HepG2 (cell line): ENCODE results near the gene FAM222B. TPM values are rescaled to one million over a fixed set of nuclear protein-coding genes. Genes with fewer than 3 reads are reported as not detected.

Source experiments
- ATAC-seq: fragments of 200-7000 bp; cut with Tn5 transposase; 3 replicates; pipeline ENCODE4 v1.9.1; 2020; ENCODE audit warnings: mild to moderate bottlenecking, moderate library complexity
- BruUV-seq: library from RNA; stranded (reverse); fragments of 400-500 nt; replicated peaks from 2 replicates; lab custom pipeline; 2021; lab: Mats Ljungman, UMichigan
- CTCF ChIA-PET: fragments of 300-600 bp; formaldehyde crosslinking; extraction: SDS; loops from one replicate; lab custom pipeline; 2021; ENCODE audit warnings: low total read pairs, inconsistent platforms, low intra/inter-chr PET ratio; lab: Yijun Ruan, JAX
- POLR2A ChIA-PET: fragments of 350-600 bp; sonication (Branson Sonifier 250); formaldehyde crosslinking; loops from one replicate; lab custom pipeline; 2020; ENCODE audit warnings: antibody characterized with exemption, inconsistent platforms; lab: Yijun Ruan, JAX
- DNase-seq: peaks from one replicate; pipeline ENCODE4 v3.0.0-alpha.2; 2015; ENCODE audit warnings: low spot score
- FAIRE-seq: peaks from 3 replicates; lab custom pipeline; 2011; peaks lifted over from hg19 to GRCh38; lab: Jason Lieb, UNC
- H2AFZ ChIP-seq: one replicate; pipeline ENCODE4 v1.6.1; 2011; ENCODE audit warnings: low read length, inconsistent platforms
- H3K27ac ChIP-seq: fragments of 300-600 bp; 3 replicates; pipeline ENCODE4 v1.8.0; 2011; ENCODE audit warnings: mixed run types, mild to moderate bottlenecking, mixed read lengths, low read length, inconsistent platforms; ENCODE audit not compliant: insufficient read depth; ENCODE audit errors: extremely low read length
- H3K27me3 ChIP-seq, 2 experiments: fragments of 200-600 bp in 1 of 2; 2 replicates in 1 of 2; 3 replicates in 1 of 2; pipeline versions ENCODE4 v1.6.0 to v1.8.0; 2011; ENCODE audit warnings: low read length in 2 of 2, mild to moderate bottlenecking in 2 of 2, moderate library complexity in 2 of 2, inconsistent platforms in 1 of 2; ENCODE audit not compliant: insufficient read depth in 2 of 2, control insufficient read depth in 1 of 2
- H3K36me3 ChIP-seq, 2 experiments: fragments of 200-600 bp in 1 of 2; replicated peaks in 1 of 2; 2 replicates in 1 of 2; 3 replicates in 1 of 2; pipeline versions ENCODE4 v1.5.1 to v1.8.0; 2011; ENCODE audit warnings: low read length in 2 of 2, inconsistent platforms in 1 of 2; ENCODE audit not compliant: insufficient read depth in 2 of 2, control insufficient read depth in 1 of 2
- H3K4me1 ChIP-seq: 2 replicates; pipeline ENCODE4 v1.5.1; 2012; ENCODE audit warnings: low read length, inconsistent platforms; ENCODE audit not compliant: insufficient read depth
- H3K4me2 ChIP-seq: 2 replicates; pipeline ENCODE4 v1.6.0; 2011; ENCODE audit warnings: low read depth, low read length, inconsistent platforms
- H3K4me3 ChIP-seq, 3 experiments: fragments of 200-600 bp in 1 of 3; sonication (generic), shearing (Covaris generic) in 1 of 3; replicated peaks in 1 of 3; 2 replicates each; pipeline ENCODE4 v1.5.1; 2011 to 2016; ENCODE audit warnings: low read length in 3 of 3, inconsistent platforms in 2 of 3, low read depth in 2 of 3, mild to moderate bottlenecking in 2 of 3, control low read depth in 1 of 3, mixed read lengths in 1 of 3; ENCODE audit not compliant: insufficient read depth in 1 of 3
- H3K79me2 ChIP-seq: one replicate; pipeline ENCODE4 v1.6.1; 2011; ENCODE audit warnings: low read length, inconsistent platforms; ENCODE audit not compliant: insufficient read depth
- H3K9ac ChIP-seq: 2 replicates; pipeline ENCODE4 v1.6.0; 2011; ENCODE audit warnings: mild to moderate bottlenecking, low read depth, low read length, inconsistent platforms; ENCODE audit not compliant: insufficient read depth
- H3K9me3 ChIP-seq: 2 replicates; pipeline ENCODE4 v1.5.1; 2012; ENCODE audit warnings: mild to moderate bottlenecking, low read length
- H4K20me1 ChIP-seq: 2 replicates; pipeline ENCODE4 v1.6.0; 2011; ENCODE audit warnings: inconsistent platforms, mild to moderate bottlenecking, low read length, moderate library complexity; ENCODE audit not compliant: insufficient read depth
- BATF2 ChIP-seq: sonication (generic); formaldehyde crosslinking; IDR thresholded peaks from 2 replicates; pipeline ENCODE4 v1.8.0; 2022; ENCODE audit warnings: mild to moderate bottlenecking, missing genetic modification reagents, moderate library complexity
- CSRNP2 ChIP-seq: sonication (generic); formaldehyde crosslinking; conservative IDR thresholded peaks from 2 replicates; pipeline ENCODE4 v1.8.0; 2022; ENCODE audit warnings: low read depth, missing genetic modification reagents
- KLF13 ChIP-seq: sonication (generic); formaldehyde crosslinking; IDR thresholded peaks from 2 replicates; pipeline ENCODE4 v1.4.0; 2020; ENCODE audit warnings: mild to moderate bottlenecking, missing genetic modification reagents
- MAZ ChIP-seq, 2 experiments: sonication (generic) in 1 of 2; formaldehyde crosslinking in 1 of 2; IDR thresholded peaks; 2 replicates each; pipeline versions ENCODE4 v1.5.0 to v1.6.1; 2012 to 2020; ENCODE audit warnings: low read depth in 2 of 2, mild to moderate bottlenecking in 2 of 2, borderline replicate concordance in 1 of 2, improper control_type of control experiment in 1 of 2, low read length in 1 of 2, missing genetic modification reagents in 1 of 2, moderate library complexity in 1 of 2
- PHF20 ChIP-seq: sonication (generic); formaldehyde crosslinking; IDR thresholded peaks from 2 replicates; pipeline ENCODE4 v1.5.0; 2020; ENCODE audit warnings: mild to moderate bottlenecking, missing genetic modification reagents
- RFXAP ChIP-seq: sonication (generic); formaldehyde crosslinking; IDR thresholded peaks from 2 replicates; pipeline ENCODE4 v1.4.0; 2020; ENCODE audit warnings: missing genetic modification reagents, borderline replicate concordance
- ZBTB33 ChIP-seq: sonication (generic); formaldehyde crosslinking; IDR thresholded peaks from 2 replicates; pipeline ENCODE4 v1.4.0; 2020; ENCODE audit warnings: missing genetic modification reagents
- ZNF275 ChIP-seq: sonication (generic); formaldehyde crosslinking; IDR thresholded peaks from 2 replicates; pipeline ENCODE4 v1.8.0; 2022; ENCODE audit warnings: missing genetic modification reagents, mild to moderate bottlenecking, inconsistent platforms, borderline replicate concordance
- ZNF414 ChIP-seq: sonication (generic); formaldehyde crosslinking; IDR thresholded peaks from 2 replicates; pipeline ENCODE4 v1.5.0; 2020; ENCODE audit warnings: missing genetic modification reagents
- ZNF446 ChIP-seq: sonication (generic); formaldehyde crosslinking; IDR thresholded peaks from 2 replicates; pipeline ENCODE4 v1.5.0; 2020; ENCODE audit warnings: mild to moderate bottlenecking, missing genetic modification reagents
- ZNF550 ChIP-seq: sonication (generic); formaldehyde crosslinking; IDR thresholded peaks from 2 replicates; pipeline ENCODE4 v1.4.0; 2020; ENCODE audit warnings: mild to moderate bottlenecking, missing genetic modification reagents, borderline replicate concordance
- ZNF567 ChIP-seq: sonication (generic); formaldehyde crosslinking; IDR thresholded peaks from 2 replicates; pipeline ENCODE4 v1.8.1; 2023; ENCODE audit warnings: mild to moderate bottlenecking, missing genetic modification reagents, borderline replicate concordance
- ZNF83 ChIP-seq: sonication (generic); formaldehyde crosslinking; IDR thresholded peaks from 2 replicates; pipeline ENCODE4 v1.4.0; 2020; ENCODE audit warnings: missing genetic modification reagents, mild to moderate bottlenecking, borderline replicate concordance
- ZNF879 ChIP-seq: sonication (generic); formaldehyde crosslinking; IDR thresholded peaks from 2 replicates; pipeline ENCODE4 v1.8.1; 2023; ENCODE audit warnings: missing genetic modification reagents
- WGBS: methylation state at CpG from one replicate; pipeline ENCODE4 v1.1.6; 2017; ENCODE audit warnings: low lambda C conversion rate; 5-methylcytosine and 5-hydroxymethylcytosine counted together
- in situ Hi-C: cut with HindIII; loops from 2 replicates; pipeline ENCODE4 v1.10.0; 2017; ENCODE audit warnings: low pct_unique_long_range_greater_than_20kb; ENCODE audit not compliant: extremely low pct_ligation_motif_present
- intact Hi-C: fragments of 100-400 bp; cut with micrococcal nuclease; formaldehyde crosslinking; loops from one replicate; pipeline ENCODE4 v1.10.0; 2022; ENCODE audit not compliant: unreplicated experiment
- polyA plus RNA-seq, 8 experiments: library from polyadenylated mRNA; depleted of rRNA in 3 of 8; stranded (reverse) in 7 of 8; unstranded in 1 of 8; fragments of >200 nt; fragmentation: Illumina TruSeq in 4 of 8; extraction: Trizol in 4 of 8; gene quantifications; 2 replicates each; pipeline versions ENCODE4 v1.2.1 to v1.2.3, GENCODE V29; 2011 to 2016; ENCODE audit warnings: low read depth in 4 of 8, missing spikeins in 1 of 8, mixed read lengths in 1 of 8; ENCODE audit not compliant: insufficient read depth in 1 of 8
- total RNA-seq, 5 experiments: library from RNA; depleted of rRNA; stranded (reverse); fragments of >200 nt; fragmentation: Illumina TruSeq; extraction: Trizol; gene quantifications; 2 replicates each; pipeline ENCODE4 v1.2.3, GENCODE V29; 2016; ENCODE audit warnings: low read depth in 1 of 5

The FAM222B gene
- total and polyA plus RNA-seq, 2 of the 13 experiments (the other 11 are each of a cell fraction or from before 2014, with no cell fraction given): 3.5 to 7.3 TPM

- no peak for TF ChIP-seq ZNF414 (CRISPR knock-in tag)
- TF ChIP-seq PHF20 (CRISPR knock-in tag): no peak
- TF ChIP-seq ZNF879 (CRISPR knock-in tag): no peak
- TF ChIP-seq MAZ (IDR thresholded peaks at IDR 0.05; ENCODE audit: borderline replicate concordance, low read depth, low read length): no peak
- no peak for TF ChIP-seq MAZ (CRISPR knock-in tag; IDR thresholded peaks at IDR 0.05; ENCODE audit: low read depth)
- TF ChIP-seq BATF2 (CRISPR knock-in tag): no peak
- no peak for TF ChIP-seq ZNF567 (CRISPR knock-in tag)
Observed at GRCh38 chr17:28846231-28846630, 3.6 kb upstream of the FAM222B start (continued).

- no peaks in the 10 kb centered on the region for H3K9me3 ChIP-seq
- no peak overlapping the region for H2AFZ ChIP-seq
- ATAC-seq (no peak), DNase-seq (no peak), FAIRE-seq (no peak)
- H3K4me1 ChIP-seq: peaks cover 20% of the 10 kb centered on the region
- no peaks in the 10 kb centered on the region for H3K36me3 ChIP-seq
- 56% methylated on average over 5 of the region's 6 CpGs for WGBS
- H3K4me2 ChIP-seq: no peak overlapping the region
- in situ Hi-C loops (no loop called here), intact Hi-C loops (loop anchor here (2.0 to 5.0 kb wide), 3 partner anchors 36 to 81 kb away; no protein-coding TSS in a partner anchor)
- CTCF ChIA-PET: no interaction called here
- no peak overlapping the region for H3K4me3 ChIP-seq
- H3K9ac ChIP-seq: no peak overlapping the region
- H3K27me3 ChIP-seq: no peaks in the 10 kb centered on the region; a peak in 1 of 5 replicates
- POLR2A ChIA-PET: interaction anchor here (2.1 to 3.0 kb wide), 3 partner anchors 11 to 124 kb away, joined by 7 to 14 read pairs (median 10); partner anchors contain the start of genes ERAL1, RPL23A and TLCD1
- H3K79me2 ChIP-seq: peaks cover 30% of the 10 kb centered on the region
- no TSS peak for BruUV-seq
- no peaks in the 10 kb centered on the region for H4K20me1 ChIP-seq
- TF ChIP-seq ZNF83 (CRISPR knock-in tag) (no peak), ZNF275 (CRISPR knock-in tag) (no peak), ZNF550 (CRISPR knock-in tag) (no peak), KLF13 (CRISPR knock-in tag) (no peak), ZBTB33 (0 out of 2 replicates have a peak, but pooled peaks have one; percentile 21), CSRNP2 (no peak), RFXAP (CRISPR knock-in tag) (no peak), ZNF446 (CRISPR knock-in tag) (no peak)
- TF ChIP-seq, all 625 proteins: peak for 1
- H3K27ac ChIP-seq: no peak overlapping the region
Observed at GRCh38 chr17:28843816-28844148, 1.2 kb upstream of the FAM222B start.
